Measurements from ENCODE around the gene PKMYT1.

- TF ChIP-seq POLR2AphosphoS2 (conservative IDR thresholded peaks at IDR 0.05; ENCODE audit: low read length), result no peak
- no peak for TF ChIP-seq POLR2A (IDR thresholded peaks at IDR 0.05; ENCODE audit: low read length)
- no peak for TF ChIP-seq CTCF (IDR thresholded peaks at IDR 0.05)
- no peak for TF ChIP-seq HOXB13 (CRISPR knock-in tag; IDR thresholded peaks at IDR 0.05; ENCODE audit: low read depth)
- TF ChIP-seq MAZ (IDR thresholded peaks at IDR 0.05; ENCODE audit: borderline replicate concordance, low read depth, low read length), result no peak
- no peak for TF ChIP-seq RCOR1 (IDR thresholded peaks at IDR 0.05; ENCODE audit: low read depth, low read length)
- no peak for TF ChIP-seq CHD2 (IDR thresholded peaks at IDR 0.05; ENCODE audit: low read length, partially characterized antibody)
- TF ChIP-seq JUN (IDR thresholded peaks at IDR 0.05), result no peak
- no peak for TF ChIP-seq RNF2 (IDR thresholded peaks at IDR 0.05; ENCODE audit: borderline replicate concordance, low read depth)
Measured at GRCh38 chr16:3009568-3010390, 29.5 kb upstream of the PKMYT1 start.

Data from A549 (cell line).